ENCODE data around the gene ATAD1.

The ATAD1 gene

GRCh38 chr10:87715552-87716347 is 102.3 kb downstream of the ATAD1 start:
- no peak for DNase-seq (ENCODE audit: low read depth)

- no peak for DNase-seq (ENCODE audit: low read depth)
These were observed 104.3 kb downstream of the ATAD1 start for GRCh38 chr10:87713707-87714106.

GRCh38 chr10:87712913-87713616 is 105.0 kb downstream of the ATAD1 start:
- no peak for DNase-seq (ENCODE audit: low read depth)

GRCh38 chr10:87707254-87707653 is 110.8 kb downstream of the ATAD1 start:
- no peak for DNase-seq (ENCODE audit: low read depth)

GRCh38 chr10:87706731-87707130 is 111.3 kb downstream of the ATAD1 start:
- DNase-seq (ENCODE audit: low read depth) = no peak

GRCh38 chr10:87705339-87705738 is 112.7 kb downstream of the ATAD1 start:
- no peak for DNase-seq (ENCODE audit: low read depth)

- DNase-seq (ENCODE audit: low read depth) = no peak
These were observed 114.3 kb downstream of the ATAD1 start for GRCh38 chr10:87703771-87704170.

GRCh38 chr10:87702973-87703294 is 115.1 kb downstream of the ATAD1 start:
- DNase-seq (ENCODE audit: low read depth) = no peak

- DNase-seq (ENCODE audit: low read depth) = no peak
These were observed 115.6 kb downstream of the ATAD1 start for GRCh38 chr10:87702260-87702972.
